ENCODE data around the gene VIM.

VIM gene

DNA sequence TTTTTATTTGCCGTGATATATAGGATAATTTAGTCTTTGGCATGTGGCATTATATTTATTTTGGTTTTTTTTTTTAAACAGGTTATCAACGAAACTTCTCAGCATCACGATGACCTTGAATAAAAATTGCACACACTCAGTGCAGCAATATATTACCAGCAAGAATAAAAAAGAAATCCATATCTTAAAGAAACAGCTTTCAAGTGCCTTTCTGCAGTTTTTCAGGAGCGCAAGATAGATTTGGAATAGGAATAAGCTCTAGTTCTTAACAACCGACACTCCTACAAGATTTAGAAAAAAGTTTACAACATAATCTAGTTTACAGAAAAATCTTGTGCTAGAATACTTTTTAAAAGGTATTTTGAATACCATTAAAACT, 9.1 kb downstream of the VIM start:
- Histone ChIP-seq H3K4me3 (ENCODE audit: low read length) (no peak overlapping the region), H3K4me2 (ENCODE audit: low read length) (no peak overlapping the region), H3K27me3 (ENCODE audit: low read depth, low read length) (no peaks in the 10 kb centered on the region), H3K4me1 (ENCODE audit: low read length) (peaks cover 6% of the 10 kb centered on the region), H4K20me1 (ENCODE audit: insufficient read depth, low read length) (peaks cover 40% of the 10 kb centered on the region), H3K9me3 (ENCODE audit: insufficient read depth, low read length) (no peaks in the 10 kb centered on the region), H2AFZ (ENCODE audit: low read depth, low read length) (no peak overlapping the region), H3K36me3 (replicated peaks; ENCODE audit: low read depth, low read length) (peaks cover 53% of the 10 kb centered on the region), H3K79me2 (ENCODE audit: low read length) (peaks cover 9% of the 10 kb centered on the region; the same call in 1 of the 2 replicates), H3K27ac (ENCODE audit: low read length) (no peak overlapping the region), H3K9ac (ENCODE audit: low read length) (no peak overlapping the region)
- TF ChIP-seq, protein P1, sequence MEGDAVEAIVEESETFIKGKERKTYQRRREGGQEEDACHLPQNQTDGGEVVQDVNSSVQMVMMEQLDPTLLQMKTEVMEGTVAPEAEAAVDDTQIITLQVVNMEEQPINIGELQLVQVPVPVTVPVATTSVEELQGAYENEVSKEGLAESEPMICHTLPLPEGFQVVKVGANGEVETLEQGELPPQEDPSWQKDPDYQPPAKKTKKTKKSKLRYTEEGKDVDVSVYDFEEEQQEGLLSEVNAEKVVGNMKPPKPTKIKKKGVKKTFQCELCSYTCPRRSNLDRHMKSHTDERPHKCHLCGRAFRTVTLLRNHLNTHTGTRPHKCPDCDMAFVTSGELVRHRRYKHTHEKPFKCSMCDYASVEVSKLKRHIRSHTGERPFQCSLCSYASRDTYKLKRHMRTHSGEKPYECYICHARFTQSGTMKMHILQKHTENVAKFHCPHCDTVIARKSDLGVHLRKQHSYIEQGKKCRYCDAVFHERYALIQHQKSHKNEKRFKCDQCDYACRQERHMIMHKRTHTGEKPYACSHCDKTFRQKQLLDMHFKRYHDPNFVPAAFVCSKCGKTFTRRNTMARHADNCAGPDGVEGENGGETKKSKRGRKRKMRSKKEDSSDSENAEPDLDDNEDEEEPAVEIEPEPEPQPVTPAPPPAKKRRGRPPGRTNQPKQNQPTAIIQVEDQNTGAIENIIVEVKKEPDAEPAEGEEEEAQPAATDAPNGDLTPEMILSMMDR (IDR thresholded peaks at IDR 0.05; ENCODE audit: low read depth, low read length), result no peak
- no peak for TF ChIP-seq EZH2phosphoT487 (IDR thresholded peaks at IDR 0.05; ENCODE audit: low read depth)

DNA sequence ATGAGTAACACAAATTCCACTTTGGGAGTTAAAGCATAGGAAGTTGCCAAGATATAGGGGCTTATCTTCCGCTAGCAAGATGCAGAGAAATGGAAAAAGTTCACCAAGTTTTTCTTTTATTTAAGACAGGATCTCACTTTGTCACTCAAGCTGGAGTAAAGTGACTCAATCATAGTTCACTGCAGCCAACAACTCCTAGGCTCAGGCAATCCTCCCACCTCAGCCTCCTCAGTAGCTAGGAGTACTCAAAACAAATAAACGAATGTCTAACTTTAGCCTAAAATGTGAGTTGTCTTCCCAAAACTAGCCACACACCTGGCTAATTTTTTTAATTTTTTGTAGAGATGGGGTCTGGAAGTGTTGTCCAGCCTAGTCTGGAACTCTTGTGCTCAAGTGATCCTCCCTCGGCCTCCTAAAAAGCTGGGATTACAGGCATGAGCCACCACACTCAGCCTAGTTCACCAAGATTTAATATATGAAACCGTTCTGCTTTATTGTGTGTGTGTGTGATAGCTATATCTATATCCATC, 9.9 kb downstream of the VIM start:
- H4K20me1 ChIP-seq (ENCODE audit: insufficient read depth, low read length), result peaks cover 32% of the 10 kb centered on the region
- no peaks in the 10 kb centered on the region for H3K4me1 ChIP-seq (ENCODE audit: low read length)
- peaks cover 49% of the 10 kb centered on the region for H3K36me3 ChIP-seq (replicated peaks; ENCODE audit: low read depth, low read length)
- no peaks in the 10 kb centered on the region for H3K27me3 ChIP-seq (ENCODE audit: low read depth, low read length)
- TF ChIP-seq, protein P1 (IDR thresholded peaks at IDR 0.05; ENCODE audit: low read depth, low read length), result no peak
- no peaks in the 10 kb centered on the region for H3K9me3 ChIP-seq (ENCODE audit: insufficient read depth, low read length)
- H3K79me2 ChIP-seq (ENCODE audit: low read length), result 0 out of 2 replicates have a peak, but pooled peaks cover 4% of the 10 kb centered on the region
- no peak overlapping the region for H3K9ac ChIP-seq (ENCODE audit: low read length)
- H3K4me3 ChIP-seq (ENCODE audit: low read length), result no peak overlapping the region
- H2AFZ ChIP-seq (ENCODE audit: low read depth, low read length), result no peak overlapping the region
- no peak overlapping the region for H3K27ac ChIP-seq (ENCODE audit: low read length)
- H3K4me2 ChIP-seq (ENCODE audit: low read length), result no peak overlapping the region

- H3K4me2 ChIP-seq (ENCODE audit: low read length), result no peak overlapping the region
- no peaks in the 10 kb centered on the region for H3K9me3 ChIP-seq (ENCODE audit: insufficient read depth, low read length)
- H3K36me3 ChIP-seq (replicated peaks; ENCODE audit: low read depth, low read length), result peaks cover 42% of the 10 kb centered on the region
- H3K79me2 ChIP-seq (ENCODE audit: low read length), result 0 out of 2 replicates have a peak, but pooled peaks cover under 1% of the 10 kb centered on the region
- peaks cover 25% of the 10 kb centered on the region for H4K20me1 ChIP-seq (ENCODE audit: insufficient read depth, low read length)
- no peak overlapping the region for H3K4me3 ChIP-seq (ENCODE audit: low read length)
- no peak overlapping the region for H3K27ac ChIP-seq (ENCODE audit: low read length)
- no peaks in the 10 kb centered on the region for H3K4me1 ChIP-seq (ENCODE audit: low read length)
- no peaks in the 10 kb centered on the region for H3K27me3 ChIP-seq (ENCODE audit: low read depth, low read length)
- TF ChIP-seq EZH2phosphoT487 (IDR thresholded peaks at IDR 0.05; ENCODE audit: low read depth), result no peak
- TF ChIP-seq, protein P1 (IDR thresholded peaks at IDR 0.05; ENCODE audit: low read depth, low read length), result no peak
- H2AFZ ChIP-seq (ENCODE audit: low read depth, low read length), result no peak overlapping the region
- H3K9ac ChIP-seq (ENCODE audit: low read length), result no peak overlapping the region
These were observed 10.6 kb downstream of the VIM start for GRCh38 chr10:17238445-17239291.

DNA sequence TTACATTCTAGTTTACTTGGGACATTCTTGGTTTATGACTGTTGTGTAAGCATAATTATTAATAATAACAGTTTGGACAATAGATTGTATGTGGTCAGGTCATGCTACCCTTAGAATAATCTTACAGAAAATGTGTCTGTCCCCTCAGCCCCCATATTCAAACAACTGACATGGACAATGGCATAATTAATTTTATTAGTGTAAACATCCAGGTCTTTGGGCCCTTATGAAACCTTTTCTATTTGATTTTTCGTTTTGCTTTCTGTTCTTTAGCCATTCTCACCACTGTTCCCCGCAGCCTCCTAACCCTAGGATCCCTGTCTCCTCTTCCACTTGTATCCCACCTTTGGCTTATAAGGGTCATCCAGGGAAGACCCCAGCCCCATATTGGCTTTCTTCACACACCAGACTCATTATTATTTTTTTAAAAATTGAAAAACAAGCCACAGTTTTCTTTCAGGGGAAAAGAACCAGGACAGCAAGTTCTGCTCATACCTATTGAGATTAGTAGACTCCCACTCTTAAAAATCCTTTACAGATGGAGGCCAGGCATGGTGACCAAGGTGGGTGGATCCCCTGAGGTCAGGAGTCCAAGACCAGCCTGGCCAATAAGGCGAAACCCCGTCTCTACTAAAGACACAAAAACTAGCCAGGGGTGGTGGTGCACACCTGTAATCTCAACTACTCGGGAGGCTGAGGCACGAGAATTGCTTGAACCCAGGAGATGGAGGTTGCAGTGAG, 11.5 kb downstream of the VIM start:
- peaks cover 36% of the 10 kb centered on the region for H3K36me3 ChIP-seq (replicated peaks; ENCODE audit: low read depth, low read length)
- H3K27me3 ChIP-seq (ENCODE audit: low read depth, low read length), result no peaks in the 10 kb centered on the region

More for the DNA sequence above, 11.5 kb downstream of the VIM start:
- Histone ChIP-seq H3K9ac (ENCODE audit: low read length) (no peak overlapping the region), H3K79me2 (ENCODE audit: low read length) (no peaks in the 10 kb centered on the region), H3K27ac (ENCODE audit: low read length) (no peak overlapping the region), H3K9me3 (ENCODE audit: insufficient read depth, low read length) (no peaks in the 10 kb centered on the region), H3K4me3 (ENCODE audit: low read length) (no peak overlapping the region), H3K4me2 (ENCODE audit: low read length) (no peak overlapping the region), H3K4me1 (ENCODE audit: low read length) (no peaks in the 10 kb centered on the region), H4K20me1 (ENCODE audit: insufficient read depth, low read length) (peaks cover 21% of the 10 kb centered on the region), H2AFZ (ENCODE audit: low read depth, low read length) (no peak overlapping the region)
- no peak for TF ChIP-seq EZH2phosphoT487 (IDR thresholded peaks at IDR 0.05; ENCODE audit: low read depth)
- TF ChIP-seq, protein P1 (IDR thresholded peaks at IDR 0.05; ENCODE audit: low read depth, low read length), result no peak
